ENCODE data around the gene SULT1A3.

GRCh38 chr16:30185683-30186421 lies 13.2 kb upstream of the SULT1A3 start:
- TF ChIP-seq POLR2A (IDR thresholded peaks at IDR 0.05) (no peak), CTCF (IDR thresholded peaks at IDR 0.05 in 4 of 5, conservative IDR thresholded peaks at IDR 0.05 in 1 of 5) (no peak)

Measured in gastrocnemius medialis (tissue), 4 donors.